Stimulated activated naive B cell treated with anti-CD40 and anti-IgM and Interleukin-4, amounts not matched to agents 10 μg/mL and 1 μg/mL and 100 μg/mL, for 72 hours (primary cell): Measurements from ENCODE around the gene RSPH1.

Experiments
- ATAC-seq, 2 donors: fragments of 150-1000 bp; cut with Tn5 transposase; replicated peaks; 2 replicates each; pipeline ENCODE4 v1.10.0; 2021; ENCODE audit warnings: moderate library complexity in 1 of 2
- DNase-seq: peaks from one replicate; pipeline ENCODE4 v3.0.0; 2021
- H3K27ac Mint-ChIP-seq: one replicate; pipeline ENCODE4 v1.8.0; 2022; ENCODE audit warnings: mild to moderate bottlenecking, mixed read lengths
- H3K27me3 Mint-ChIP-seq, 2 donors: one replicate each; pipeline ENCODE4 v1.8.0; 2022; ENCODE audit warnings: mixed read lengths in 2 of 2
- H3K36me3 Mint-ChIP-seq, 2 donors: one replicate each; pipeline ENCODE4 v1.8.0; 2022; ENCODE audit warnings: mixed read lengths in 2 of 2, mild to moderate bottlenecking in 1 of 2
- H3K4me1 Mint-ChIP-seq, 2 donors: one replicate each; pipeline ENCODE4 v1.8.0; 2022; ENCODE audit warnings: mixed read lengths in 2 of 2, mild to moderate bottlenecking in 1 of 2
- H3K4me3 Mint-ChIP-seq, 2 donors: one replicate each; pipeline ENCODE4 v1.8.0; 2022; ENCODE audit warnings: mild to moderate bottlenecking in 2 of 2, mixed read lengths in 2 of 2, moderate library complexity in 1 of 2
- H3K9me3 Mint-ChIP-seq, 2 donors: one replicate each; pipeline ENCODE4 v1.8.0; 2022; ENCODE audit warnings: mixed read lengths in 2 of 2, mild to moderate bottlenecking in 1 of 2

RSPH1 gene

GRCh38 chr21:42467140-42467983, 28.7 kb downstream of the RSPH1 start:
- Mint-ChIP-seq H3K4me3 (peak overlapping the region; percentile 9 to 25), H3K27me3 (peaks cover 0 to 15% of the 10 kb centered on the region in 2 donors), H3K27ac (peak overlapping the region; percentile 38), H3K4me1 (peaks cover 59 to 87% of the 10 kb centered on the region in 2 donors), H3K9me3 (peaks cover 0 to 3% of the 10 kb centered on the region in 2 donors), H3K36me3 (no peaks in the 10 kb centered on the region)
- ATAC-seq = no peak
- DNase-seq = no peak

DNA sequence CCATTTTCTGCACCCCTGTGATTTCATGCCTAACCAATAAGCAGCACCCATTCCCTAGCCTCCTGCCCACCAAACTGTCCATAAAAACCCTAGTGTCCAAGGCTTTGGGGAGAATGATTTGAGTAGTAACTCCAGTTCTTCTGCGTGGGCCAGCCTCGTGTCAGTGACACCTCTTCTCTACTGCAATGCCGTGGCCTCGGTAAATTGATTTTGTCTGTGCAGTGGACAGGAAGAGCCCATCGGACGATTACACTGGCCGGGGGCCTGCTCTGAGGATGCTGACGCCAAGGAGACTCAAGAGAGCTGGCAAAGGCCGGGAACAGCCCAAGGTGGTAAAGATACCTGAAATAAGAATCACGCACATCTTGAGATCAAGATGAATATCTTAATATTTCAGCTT, 29.3 kb downstream of the RSPH1 start:
- Mint-ChIP-seq H3K4me1 (peaks cover 60 to 87% of the 10 kb centered on the region in 2 donors), H3K27me3 (peaks cover 0 to 8% of the 10 kb centered on the region in 2 donors), H3K27ac (peak overlapping the region; percentile 38), H3K9me3 (peaks cover 0 to 3% of the 10 kb centered on the region in 2 donors), H3K36me3 (no peaks in the 10 kb centered on the region), H3K4me3 (peak overlapping the region in 1 of 2 donors; percentile 25)
- ATAC-seq (no peak), DNase-seq (no peak)

- H3K27ac Mint-ChIP-seq = peak overlapping the region; percentile 93
- peaks cover 67 to 91% of the 10 kb centered on the region in 2 donors for H3K4me1 Mint-ChIP-seq
- no peak for DNase-seq
- ATAC-seq = peak in 1 of 2 donors; percentile 67
- peaks cover 0 to 8% of the 10 kb centered on the region in 2 donors for H3K9me3 Mint-ChIP-seq
- H3K4me3 Mint-ChIP-seq = peak overlapping the region; percentile 61 to 74
- no peaks in the 10 kb centered on the region for H3K36me3 Mint-ChIP-seq
- peaks cover 0 to 5% of the 10 kb centered on the region in 2 donors for H3K27me3 Mint-ChIP-seq
These were observed 30.3 kb downstream of the RSPH1 start for GRCh38 chr21:42465803-42466127.

DNA sequence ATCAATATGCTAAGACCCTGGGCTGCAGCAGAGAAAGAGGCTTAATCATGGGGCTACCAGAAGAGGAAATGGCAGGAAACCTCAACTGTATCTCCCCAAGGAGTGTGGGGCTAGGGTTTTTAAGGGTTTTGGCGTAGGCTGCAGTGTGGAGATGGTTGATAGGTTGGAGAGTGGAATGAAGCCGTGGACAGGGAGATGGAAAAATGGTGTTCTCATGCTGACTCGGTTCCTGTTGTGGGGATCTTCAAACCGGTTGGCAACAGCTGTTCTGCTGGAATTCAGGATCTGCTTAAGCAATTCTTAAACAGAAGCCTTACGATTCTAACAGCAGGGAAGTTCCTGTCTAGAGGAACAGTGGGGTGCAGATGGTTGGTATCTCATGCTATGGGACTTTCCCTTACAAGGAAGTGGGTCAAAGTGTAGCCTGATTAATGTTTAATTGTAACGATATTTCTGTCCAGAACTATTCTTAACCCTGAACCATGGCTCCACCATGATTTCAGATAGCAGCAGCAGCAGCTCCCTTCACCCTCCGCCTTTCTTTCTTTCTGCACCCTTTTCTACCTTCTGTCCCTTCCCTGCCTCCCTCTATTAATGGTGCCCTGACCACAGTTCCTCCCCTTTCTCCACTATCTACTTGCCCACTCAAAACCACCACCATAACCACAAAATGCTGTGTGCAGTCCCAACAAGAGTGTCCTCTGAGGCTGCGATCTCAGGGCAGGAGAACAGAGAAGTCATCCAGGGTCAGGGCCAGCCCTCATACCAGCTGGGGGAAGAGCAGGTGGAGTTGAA, 30.8 kb downstream of the RSPH1 start:
- peak overlapping the region; percentile 61 to 74 for H3K4me3 Mint-ChIP-seq
- peaks cover 0 to 5% of the 10 kb centered on the region in 2 donors for H3K27me3 Mint-ChIP-seq
- peaks cover 73 to 95% of the 10 kb centered on the region in 2 donors for H3K4me1 Mint-ChIP-seq
- peak overlapping the region; percentile 93 for H3K27ac Mint-ChIP-seq
- no peaks in the 10 kb centered on the region for H3K36me3 Mint-ChIP-seq
- H3K9me3 Mint-ChIP-seq = peaks cover 0 to 8% of the 10 kb centered on the region in 2 donors
- ATAC-seq = peak; percentile 45 to 58
- peak; percentile 80 for DNase-seq

GRCh38 chr21:42463861-42464515, 32.0 kb downstream of the RSPH1 start:
- Mint-ChIP-seq H3K27me3 (peaks cover 0 to 5% of the 10 kb centered on the region in 2 donors), H3K36me3 (no peaks in the 10 kb centered on the region), H3K4me1 (peaks cover 73 to 91% of the 10 kb centered on the region in 2 donors), H3K4me3 (peak overlapping the region; percentile 52 to 55), H3K9me3 (peaks cover 0 to 8% of the 10 kb centered on the region in 2 donors), H3K27ac (peak overlapping the region; percentile 93)
- DNase-seq (peak; percentile 63), ATAC-seq (no peak)

- no peaks in the 10 kb centered on the region for H3K36me3 Mint-ChIP-seq
- H3K27ac Mint-ChIP-seq = peak overlapping the region; percentile 98
- peak overlapping the region in 1 of 2 donors; percentile 57 for H3K4me3 Mint-ChIP-seq
- peaks cover 0 to 4% of the 10 kb centered on the region in 2 donors for H3K27me3 Mint-ChIP-seq
- H3K4me1 Mint-ChIP-seq = peaks cover 61 to 73% of the 10 kb centered on the region in 2 donors
- DNase-seq (no peak), ATAC-seq (peak in 1 of 2 donors; percentile 12)
- H3K9me3 Mint-ChIP-seq = peaks cover 0 to 9% of the 10 kb centered on the region in 2 donors
These were observed 33.8 kb downstream of the RSPH1 start for GRCh38 chr21:42461881-42462877.

DNA sequence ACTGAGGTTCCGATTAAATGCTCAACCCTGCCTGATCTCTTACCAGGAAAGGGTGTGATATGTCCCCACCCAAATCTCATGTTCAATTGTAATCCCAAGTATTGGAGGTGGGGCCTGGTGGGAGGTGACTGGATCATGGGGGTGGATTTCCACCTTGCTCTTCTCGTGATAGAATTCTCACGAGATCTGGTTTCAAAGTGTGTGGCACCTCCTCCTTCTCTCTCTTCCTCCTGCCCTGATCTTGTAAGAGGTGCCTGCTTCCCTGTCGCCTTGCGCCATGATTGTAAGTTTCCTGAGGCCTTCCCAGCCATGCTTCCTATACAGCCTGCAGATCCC, 34.9 kb downstream of the RSPH1 start:
- Mint-ChIP-seq H3K27ac (peak overlapping the region; percentile 98), H3K36me3 (no peaks in the 10 kb centered on the region), H3K4me3 (peak overlapping the region; percentile 50 to 57), H3K9me3 (peaks cover 0 to 11% of the 10 kb centered on the region in 2 donors), H3K27me3 (no peaks in the 10 kb centered on the region), H3K4me1 (peaks cover 58 to 64% of the 10 kb centered on the region in 2 donors)
- ATAC-seq (no peak), DNase-seq (no peak)

- Mint-ChIP-seq H3K9me3 (peaks cover 0 to 11% of the 10 kb centered on the region in 2 donors), H3K36me3 (no peaks in the 10 kb centered on the region), H3K27me3 (no peaks in the 10 kb centered on the region), H3K4me1 (peaks cover 53 to 59% of the 10 kb centered on the region in 2 donors), H3K4me3 (peak overlapping the region; percentile 49 to 50), H3K27ac (peak overlapping the region; percentile 98)
- ATAC-seq (peak; percentile 64 to 69), DNase-seq (peak; percentile 75)
These were observed 35.4 kb downstream of the RSPH1 start for GRCh38 chr21:42460391-42461184.

DNA sequence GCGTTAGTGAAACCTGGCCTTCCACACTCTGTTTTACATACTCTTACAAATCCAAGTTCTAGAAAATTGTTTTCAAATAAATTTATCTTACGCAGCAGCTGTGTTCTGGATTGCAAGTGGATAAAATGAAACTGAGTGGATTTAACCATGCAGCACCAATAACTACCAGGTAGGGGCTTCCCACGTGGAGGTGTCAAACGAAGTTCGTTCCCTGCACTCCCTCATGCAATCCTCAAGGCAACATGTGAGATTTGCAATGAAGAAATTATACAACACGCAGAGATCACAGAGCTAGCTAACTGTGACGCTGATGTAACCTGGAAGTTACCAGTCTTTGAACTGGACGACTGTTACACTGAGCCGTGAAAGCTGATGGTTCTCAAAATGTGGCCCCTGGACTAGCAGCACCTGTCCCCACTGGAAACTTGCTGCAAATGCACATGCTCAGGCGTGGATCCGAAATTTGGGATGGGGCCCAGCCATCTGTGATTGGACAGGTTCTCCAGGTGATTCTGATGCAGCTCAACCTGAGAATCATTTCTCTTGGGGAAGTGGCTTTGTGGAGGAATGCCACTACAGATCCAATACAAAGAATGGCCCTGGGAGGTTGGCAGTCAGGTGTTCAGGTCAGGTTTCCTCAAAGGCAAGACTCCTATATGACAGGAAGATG, 36.3 kb downstream of the RSPH1 start:
- Mint-ChIP-seq H3K27me3 (no peaks in the 10 kb centered on the region), H3K4me1 (peaks cover 50 to 54% of the 10 kb centered on the region in 2 donors), H3K36me3 (no peaks in the 10 kb centered on the region), H3K4me3 (no peak overlapping the region), H3K27ac (peak overlapping the region; percentile 98), H3K9me3 (peaks cover 0 to 11% of the 10 kb centered on the region in 2 donors)
- DNase-seq (no peak), ATAC-seq (no peak)

DNA sequence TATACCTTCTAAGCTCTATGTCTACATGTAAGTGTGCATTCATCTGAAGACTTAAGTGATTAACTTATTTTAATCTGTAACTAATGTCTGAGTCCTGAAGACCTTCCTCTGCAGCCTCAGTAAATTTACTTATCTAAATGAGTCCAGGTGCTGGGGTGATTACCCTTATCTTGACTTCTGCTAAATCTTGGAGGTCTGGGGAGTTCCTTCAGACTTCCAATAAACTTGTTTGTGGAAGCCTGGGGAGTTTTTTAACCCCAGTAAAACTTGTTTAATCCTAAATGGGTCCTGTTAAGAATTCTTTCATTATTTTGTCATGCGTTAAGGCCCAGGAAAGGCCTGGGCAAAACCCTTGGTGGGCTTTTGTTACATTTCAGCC, 37.0 kb downstream of the RSPH1 start:
- Mint-ChIP-seq H3K27ac (no peak overlapping the region), H3K36me3 (no peaks in the 10 kb centered on the region), H3K4me1 (peaks cover 47 to 48% of the 10 kb centered on the region in 2 donors), H3K4me3 (no peak overlapping the region), H3K27me3 (peaks cover under 1 to 4% of the 10 kb centered on the region in 2 donors), H3K9me3 (peaks cover 0 to 10% of the 10 kb centered on the region in 2 donors)
- no peak for ATAC-seq
- DNase-seq = no peak

DNA sequence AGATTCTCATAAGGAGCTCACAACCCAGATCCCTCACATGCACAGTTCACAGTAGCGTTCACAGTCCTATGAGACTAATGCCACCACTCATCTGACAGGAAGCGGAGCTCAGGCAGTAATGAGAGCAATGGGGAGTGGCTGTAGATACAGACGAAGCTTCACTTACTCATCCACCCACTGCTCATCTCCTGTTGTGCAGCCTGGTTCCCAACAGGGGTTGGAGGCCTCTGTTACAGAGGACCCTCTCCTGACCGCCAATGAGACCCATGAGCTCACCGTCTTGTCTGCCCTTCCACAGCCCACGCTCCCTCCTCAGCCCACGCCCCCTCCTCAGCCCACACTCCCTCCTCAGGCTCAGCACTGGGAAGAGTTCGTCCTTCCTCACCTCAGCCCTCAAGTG, 39.6 kb downstream of the RSPH1 start:
- no peak for ATAC-seq
- no peak overlapping the region for H3K4me3 Mint-ChIP-seq
- H3K27ac Mint-ChIP-seq = no peak overlapping the region
- H3K27me3 Mint-ChIP-seq = peaks cover 7 to 16% of the 10 kb centered on the region in 2 donors
- no peaks in the 10 kb centered on the region for H3K36me3 Mint-ChIP-seq
- DNase-seq = no peak
- H3K4me1 Mint-ChIP-seq = peaks cover 30% of the 10 kb centered on the region in 2 donors
- peaks cover 0 to 7% of the 10 kb centered on the region in 2 donors for H3K9me3 Mint-ChIP-seq

GRCh38 chr21:42455754-42456440, 40.1 kb downstream of the RSPH1 start:
- Mint-ChIP-seq H3K27ac (no peak overlapping the region), H3K4me1 (peaks cover 24 to 25% of the 10 kb centered on the region in 2 donors), H3K36me3 (no peaks in the 10 kb centered on the region), H3K9me3 (peaks cover 0 to 3% of the 10 kb centered on the region in 2 donors), H3K27me3 (peaks cover 7 to 20% of the 10 kb centered on the region in 2 donors), H3K4me3 (no peak overlapping the region)
- DNase-seq = no peak
- no peak for ATAC-seq
